Astrocyte of the cerebellum (primary cell): ENCODE data around the gene PSPC1.

ENCODE experiments used
- DNase-seq: peaks from one replicate; pipeline ENCODE4 v3.0.0-alpha.2; 2011; ENCODE audit warnings: low read depth
- H3K4me3 ChIP-seq: 2 replicates; pipeline ENCODE4 v1.5.1; 2011; ENCODE audit warnings: mild to moderate bottlenecking, low read depth, low read length, moderate library complexity
- in situ Hi-C: cut with HindIII; loops from 2 replicates; pipeline ENCODE4 v1.10.0; 2017; ENCODE audit warnings: low sequenced_read_pairs
- TF ChIP-seq, protein P1 (sequence below): IDR thresholded peaks from 2 replicates; pipeline ENCODE4 v1.5.1; 2012; ENCODE audit warnings: low read length, low read depth, moderate library complexity, mild to moderate bottlenecking; ENCODE audit errors: missing control alignments

The PSPC1 gene

DNA sequence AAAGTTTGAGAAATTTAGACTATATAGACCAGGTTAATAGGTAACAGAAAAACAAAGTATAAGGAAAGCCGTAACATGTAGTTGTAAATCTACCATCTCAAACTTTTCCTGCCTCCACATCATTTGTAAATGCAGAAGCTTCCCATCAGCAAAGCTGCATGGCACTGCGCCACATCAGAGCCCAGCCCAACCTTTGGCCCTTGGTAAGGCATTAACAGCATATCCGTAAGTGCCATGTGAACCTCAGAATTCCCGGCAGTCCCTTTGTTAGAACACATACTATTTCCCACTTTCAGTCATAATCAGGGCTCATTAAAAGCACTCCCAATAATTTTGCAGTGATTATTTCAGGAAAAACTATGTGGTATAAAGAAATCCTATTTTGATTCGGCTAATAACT is 97.7 kb downstream of the PSPC1 start:
- TF ChIP-seq, protein P1, sequence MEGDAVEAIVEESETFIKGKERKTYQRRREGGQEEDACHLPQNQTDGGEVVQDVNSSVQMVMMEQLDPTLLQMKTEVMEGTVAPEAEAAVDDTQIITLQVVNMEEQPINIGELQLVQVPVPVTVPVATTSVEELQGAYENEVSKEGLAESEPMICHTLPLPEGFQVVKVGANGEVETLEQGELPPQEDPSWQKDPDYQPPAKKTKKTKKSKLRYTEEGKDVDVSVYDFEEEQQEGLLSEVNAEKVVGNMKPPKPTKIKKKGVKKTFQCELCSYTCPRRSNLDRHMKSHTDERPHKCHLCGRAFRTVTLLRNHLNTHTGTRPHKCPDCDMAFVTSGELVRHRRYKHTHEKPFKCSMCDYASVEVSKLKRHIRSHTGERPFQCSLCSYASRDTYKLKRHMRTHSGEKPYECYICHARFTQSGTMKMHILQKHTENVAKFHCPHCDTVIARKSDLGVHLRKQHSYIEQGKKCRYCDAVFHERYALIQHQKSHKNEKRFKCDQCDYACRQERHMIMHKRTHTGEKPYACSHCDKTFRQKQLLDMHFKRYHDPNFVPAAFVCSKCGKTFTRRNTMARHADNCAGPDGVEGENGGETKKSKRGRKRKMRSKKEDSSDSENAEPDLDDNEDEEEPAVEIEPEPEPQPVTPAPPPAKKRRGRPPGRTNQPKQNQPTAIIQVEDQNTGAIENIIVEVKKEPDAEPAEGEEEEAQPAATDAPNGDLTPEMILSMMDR: no peak
- H3K4me3 ChIP-seq: no peak overlapping the region
- DNase-seq: no peak
- in situ Hi-C loops: no loop called here

DNA sequence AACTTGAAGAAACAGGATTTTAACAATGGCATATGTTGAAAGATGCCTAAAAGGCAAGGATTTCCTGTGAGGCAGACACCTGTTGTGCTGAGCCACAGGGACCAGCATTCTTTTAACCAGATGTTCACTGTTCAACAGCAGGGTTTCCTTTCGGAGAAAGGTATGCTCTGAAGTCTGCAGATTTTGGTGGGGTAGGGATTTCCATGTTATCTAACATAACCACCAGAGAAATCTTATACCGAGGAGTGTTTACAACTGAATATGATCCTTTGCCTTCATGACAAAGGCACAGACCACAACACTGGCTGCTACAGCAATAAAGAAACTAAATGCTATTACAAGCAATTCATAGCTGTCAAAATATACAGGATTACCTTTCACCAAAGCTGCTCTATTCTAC is 101.2 kb downstream of the PSPC1 start:
- in situ Hi-C loops: no loop called here
- TF ChIP-seq, protein P1: no peak
- H3K4me3 ChIP-seq: no peak overlapping the region
- DNase-seq: no peak

DNA sequence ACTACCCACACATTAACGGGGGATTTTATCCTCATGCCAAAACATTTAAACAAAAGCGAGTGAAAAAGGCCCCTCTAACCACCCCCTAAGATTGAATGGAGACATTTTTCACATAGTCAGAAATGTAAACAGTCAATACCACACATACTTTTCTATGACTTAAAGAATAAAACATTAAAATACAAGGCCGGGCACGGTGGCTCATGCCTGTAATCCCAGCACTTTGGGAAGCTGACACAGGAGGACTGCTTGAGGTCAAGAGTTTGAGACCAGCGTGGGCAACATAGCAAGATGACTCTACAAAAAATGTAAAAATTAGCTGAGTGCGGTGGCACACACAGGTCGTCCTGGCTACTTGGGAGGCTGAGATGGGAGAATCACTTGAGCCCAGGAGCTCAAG is 102.0 kb downstream of the PSPC1 start:
- in situ Hi-C loops: no loop called here
- H3K4me3 ChIP-seq: no peak overlapping the region
- TF ChIP-seq, protein P1: no peak
- DNase-seq: no peak

DNA sequence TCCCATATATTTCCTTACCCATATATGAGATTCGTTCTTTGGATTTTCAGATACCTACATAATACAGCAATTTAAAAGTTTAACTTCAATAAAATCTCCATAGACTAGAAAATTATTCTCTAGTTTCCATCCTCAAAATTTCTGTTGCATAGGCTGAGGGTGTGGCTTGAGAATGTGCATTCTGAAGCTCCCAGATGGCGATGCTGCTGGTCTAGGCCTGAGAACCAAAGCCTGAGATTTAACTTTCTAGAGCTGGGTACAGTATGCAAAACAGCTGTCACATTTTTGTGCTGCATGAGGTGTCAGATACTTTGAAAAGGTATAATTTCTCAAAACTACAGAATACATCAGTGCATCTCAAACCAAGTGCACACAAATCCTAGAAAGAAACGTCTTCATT is 106.6 kb downstream of the PSPC1 start:
- in situ Hi-C loops: no loop called here
- TF ChIP-seq, protein P1: no peak
- no peak for DNase-seq
- no peak overlapping the region for H3K4me3 ChIP-seq

DNA sequence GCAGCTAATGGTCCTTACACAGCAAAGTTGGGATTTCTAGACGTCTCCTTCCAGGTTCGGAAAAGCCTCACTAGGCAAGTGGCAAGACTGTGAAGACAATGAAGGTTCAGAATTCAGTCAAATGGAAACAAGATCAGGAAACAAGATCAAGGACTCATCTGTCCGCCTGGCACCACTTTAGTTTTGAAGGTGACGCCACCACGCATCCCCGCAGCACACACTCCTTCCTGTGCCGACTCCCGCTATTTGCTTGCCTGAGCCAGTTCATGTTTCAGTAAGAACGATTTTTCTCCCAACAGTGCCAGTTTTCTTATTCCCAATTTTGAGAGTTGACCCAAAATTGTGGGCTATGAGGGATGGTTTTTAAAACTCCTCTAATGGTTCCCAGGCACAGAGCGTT is 107.8 kb downstream of the PSPC1 start:
- no peak overlapping the region for H3K4me3 ChIP-seq
- in situ Hi-C loops: no loop called here
- TF ChIP-seq, protein P1: no peak
- no peak for DNase-seq

DNA sequence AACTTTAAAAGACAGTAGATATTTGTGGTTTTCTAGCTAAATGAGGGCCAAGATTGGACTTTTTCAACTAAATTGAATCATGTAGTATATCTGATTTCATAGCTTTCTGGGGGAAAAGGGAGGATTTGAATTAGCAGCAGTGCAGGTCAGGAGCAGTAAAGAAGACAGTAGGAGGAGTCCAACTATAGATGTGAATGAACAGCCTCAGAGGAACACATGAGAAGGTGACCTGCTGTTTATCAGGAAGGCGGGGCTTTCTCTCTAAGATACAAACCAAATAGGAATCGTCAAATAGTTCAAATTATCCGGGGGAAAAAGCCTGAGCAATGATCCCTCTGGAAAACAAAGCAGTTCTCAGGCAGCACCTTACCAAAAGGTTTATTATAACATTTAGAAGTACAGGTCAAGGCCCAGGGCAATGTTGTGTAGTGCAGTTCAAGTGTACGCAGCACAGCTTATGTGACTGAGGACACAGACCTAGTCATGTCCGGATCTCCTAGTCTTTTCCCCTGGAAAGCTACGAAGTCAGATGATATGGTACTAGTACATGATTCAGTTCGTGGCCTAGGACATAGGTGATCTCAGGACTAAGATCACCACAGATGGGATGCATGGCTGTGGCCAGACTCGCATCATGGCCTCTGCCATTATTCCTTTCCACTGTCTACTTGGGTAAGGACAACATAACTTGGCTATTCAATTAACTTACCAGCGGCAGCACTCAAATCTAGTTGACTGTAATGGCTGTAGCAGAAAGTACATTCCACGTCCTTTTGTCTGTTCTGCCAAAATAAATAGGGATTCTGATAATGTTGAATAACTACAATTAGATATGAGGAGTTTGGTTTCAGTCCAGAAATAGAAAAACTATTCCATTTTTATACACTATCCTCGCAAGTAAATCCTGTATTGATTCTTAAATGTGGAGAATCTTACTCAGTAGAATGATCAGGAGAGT is 109.0 kb downstream of the PSPC1 start:
- in situ Hi-C loops: no loop called here
- no peak overlapping the region for H3K4me3 ChIP-seq
- no peak for DNase-seq
- TF ChIP-seq, protein P1: no peak
